ENCODE results near the gene HSPB9. TPM values are rescaled to one million over a fixed set of nuclear protein-coding genes. Genes with fewer than 3 reads are reported as not detected.

Gene HSPB9
- total and polyA plus RNA-seq, 2 of the 8 experiments (the other 6 are each of a cell fraction or from before 2014, with no cell fraction given), result 0.27 to 0.30 TPM

GRCh38 chr17:42075789-42076188 is 46.8 kb upstream of the HSPB9 start:
- POLR2A ChIA-PET (ENCODE audit: partially characterized antibody), result no interaction called here
- H3K4me1 ChIP-seq (replicated peaks in 1 of 4; ENCODE audit: control insufficient read depth in 3 of 4, insufficient read depth in 4 of 4, low read length in 3 of 4), result peaks cover 0 to 8% (median 4%) of the 10 kb centered on the region in 4 experiments; a peak in 4 of 7 replicates
- H3K23ac ChIP-seq (ENCODE audit: insufficient read length), result no peak overlapping the region
- H3K36me3 ChIP-seq (ENCODE audit: control insufficient read depth in 2 of 4, insufficient read depth in 4 of 4, low read length in 3 of 4), result no peaks in the 10 kb centered on the region
- H3K18ac ChIP-seq (ENCODE audit: extremely low read depth, low read length), result no peak overlapping the region
- H3K27ac ChIP-seq (ENCODE audit: low read depth, low read length), result no peak overlapping the region
- peaks cover 4% of the 10 kb centered on the region; the same call in 1 of the 2 replicates for H3K23me2 ChIP-seq (ENCODE audit: low read depth, low read length)
- WGBS, 2 experiments (ENCODE audit: extremely low coverage in 1 of 2, insufficient coverage in 1 of 2, insufficient read length in 1 of 2, insufficient replicate concordance in 2 of 2, low coverage in 1 of 2, low lambda C conversion rate in 2 of 2, missing lambda C conversion rate in 1 of 2), result 78% methylated on average over 6 of the region's 6 CpGs; no CpG with 5 or more reads in 1 of the 2 experiments
- TF ChIP-seq CBX5 (IDR thresholded peaks at IDR 0.05; ENCODE audit: low read depth, low read length), result no peak
- no peak for TF ChIP-seq KDM1A (IDR thresholded peaks at IDR 0.05; ENCODE audit: borderline replicate concordance, low read length)
- no peak for TF ChIP-seq TAF1 (IDR thresholded peaks at IDR 0.05; ENCODE audit: low read depth, low read length)
- no peak for TF ChIP-seq RXRA (IDR thresholded peaks at IDR 0.05; ENCODE audit: insufficient read depth, low read depth, low read length)
- TF ChIP-seq RBBP5 (IDR thresholded peaks at IDR 0.05; ENCODE audit: borderline replicate concordance, low read depth, low read length), result no peak
- no peak for TF ChIP-seq CHD2 (IDR thresholded peaks at IDR 0.05; ENCODE audit: low read length)
- TF ChIP-seq BCL11A (IDR thresholded peaks at IDR 0.05; ENCODE audit: low read depth in 2 of 2, low read length in 2 of 2), result no peak
- TF ChIP-seq HDAC6 (IDR thresholded peaks at IDR 0.05; ENCODE audit: low read depth, low read length), result no peak
- no peak for TF ChIP-seq SIX5 (IDR thresholded peaks at IDR 0.05; ENCODE audit: low read depth, low read length)
- no peak for TF ChIP-seq CEBPB (IDR thresholded peaks at IDR 0.05; ENCODE audit: low read depth, low read length)
- TF ChIP-seq KDM5A (IDR thresholded peaks at IDR 0.05; ENCODE audit: low read length), result no peak
- no peak for TF ChIP-seq BRCA1 (IDR thresholded peaks at IDR 0.05; ENCODE audit: low read depth, low read length)
- no peak for TF ChIP-seq MAFK (IDR thresholded peaks at IDR 0.05; ENCODE audit: low read depth, low read length)
- no peak for TF ChIP-seq EP300 (IDR thresholded peaks at IDR 0.05; ENCODE audit: borderline replicate concordance in 1 of 2, low read depth in 2 of 2, low read length in 2 of 2)
- no peak for TF ChIP-seq SUZ12 (IDR thresholded peaks at IDR 0.05; ENCODE audit: low read length)
- no peak for TF ChIP-seq SP4 (IDR thresholded peaks at IDR 0.05; ENCODE audit: low read length)
- no peak overlapping the region for H2AFZ ChIP-seq (ENCODE audit: low read length)
- H2BK12ac ChIP-seq (ENCODE audit: low read depth, low read length), result no peak overlapping the region
- H3K9me3 ChIP-seq (ENCODE audit: insufficient read depth in 2 of 2, low read depth in 1 of 2, low read length in 1 of 2), result no peaks in the 10 kb centered on the region
- H2BK5ac ChIP-seq (ENCODE audit: low read depth, low read length), result no peak overlapping the region
- H2BK120ac ChIP-seq (replicated peaks; ENCODE audit: low read depth, low read length), result no peak overlapping the region
- H3K14ac ChIP-seq (ENCODE audit: insufficient read length), result no peak overlapping the region
- DNase-seq (ENCODE audit: low read depth in 1 of 2, low spot score in 2 of 2) (no peak), FAIRE-seq (no peak)
- CTCF ChIA-PET (ENCODE audit: partially characterized antibody), result interaction anchor here (0.8 to 3.5 kb wide), 6 partner anchors 9 to 49 kb away, joined by 3 to 34 read pairs (median 5); no protein-coding TSS in a partner anchor
- no peak overlapping the region for H4K91ac ChIP-seq (replicated peaks; ENCODE audit: insufficient read length, low read length)
- no peaks in the 10 kb centered on the region for H3K79me1 ChIP-seq (ENCODE audit: low read depth, low read length)
- no peak overlapping the region for H4K5ac ChIP-seq (ENCODE audit: insufficient read length, low read depth, low read length)
- H3K4ac ChIP-seq (replicated peaks; ENCODE audit: insufficient read length, low read depth, low read length), result no peak overlapping the region
- H2AK5ac ChIP-seq (ENCODE audit: low read depth, low read length), result no peak overlapping the region
- H3K79me2 ChIP-seq (ENCODE audit: control insufficient read depth in 1 of 2, insufficient read depth in 2 of 2, low read length in 2 of 2), result no peaks in the 10 kb centered on the region
- no peak overlapping the region for H3K4me2 ChIP-seq (ENCODE audit: insufficient read depth in 1 of 2, low read depth in 2 of 2, low read length in 2 of 2)
- no peak overlapping the region for H4K8ac ChIP-seq (ENCODE audit: extremely low read depth, insufficient read depth, low read length)
- no peak overlapping the region for H3K56ac ChIP-seq (replicated peaks; ENCODE audit: insufficient read length, low read depth, low read length)
- H3K27me3 ChIP-seq (replicated peaks in 1 of 4; ENCODE audit: control insufficient read depth in 3 of 4, extremely low read depth in 1 of 4, insufficient read depth in 3 of 4, low read length in 3 of 4), result no peaks in the 10 kb centered on the region; a peak in 2 of 7 replicates
- H4K20me1 ChIP-seq (replicated peaks in 1 of 2; ENCODE audit: control insufficient read depth in 1 of 2, insufficient read depth in 2 of 2, low read length in 2 of 2), result no peaks in the 10 kb centered on the region
- no peak overlapping the region for H2BK15ac ChIP-seq (ENCODE audit: low read length)
- H3K4me3 ChIP-seq (ENCODE audit: extremely low read depth in 1 of 4, insufficient read depth in 2 of 4, low read depth in 3 of 4, low read length in 4 of 4), result no peak overlapping the region
- H2BK20ac ChIP-seq (ENCODE audit: low read length), result no peak overlapping the region
- H3K9ac ChIP-seq (replicated peaks in 1 of 4; ENCODE audit: extremely low read depth in 1 of 4, low read depth in 3 of 4, low read length in 3 of 4), result no peak overlapping the region

Data from H1 (cell line).